ENCODE results near the gene PCDH18. TPM values are rescaled to one million over a fixed set of nuclear protein-coding genes. Genes with fewer than 3 reads are reported as not detected.
A peak's percentile ranks its signal among the peaks of the same experiment; 100 is the strongest.

The PCDH18 gene
- total RNA-seq, 1 donor from 2014 or later, result 4.9 TPM

GRCh38 chr4:137543198-137543597, 10.9 kb upstream of the PCDH18 start:
- Histone ChIP-seq H3K9ac (ENCODE audit: low read length) (no peak overlapping the region), H3K9me3 (ENCODE audit: insufficient read depth, low read depth, low read length) (no peaks in the 10 kb centered on the region), H3K4me1 (ENCODE audit: insufficient read depth, low read length) (peaks cover 9% of the 10 kb centered on the region), H3K4me3 (ENCODE audit: insufficient read depth, low read depth, low read length) (no peak overlapping the region), H3K27ac (ENCODE audit: low read depth, low read length) (no peak overlapping the region), H2AFZ (ENCODE audit: low read depth, low read length) (peak overlapping the region; percentile 49), H3K27me3 (ENCODE audit: insufficient read depth, low read length) (no peaks in the 10 kb centered on the region), H3K36me3 (ENCODE audit: insufficient read depth, low read length) (no peaks in the 10 kb centered on the region), H3K79me2 (ENCODE audit: insufficient read depth, low read length) (no peaks in the 10 kb centered on the region), H4K20me1 (ENCODE audit: insufficient read depth, low read length) (no peaks in the 10 kb centered on the region), H3K4me2 (ENCODE audit: low read length) (no peak overlapping the region)
- peaks cover 14% of the 10 kb centered on the region for H3K4me1 Mint-ChIP-seq (ENCODE audit: low read depth, unreplicated experiment)
- no peak for FAIRE-seq
- TF ChIP-seq CTCF (IDR thresholded peaks at IDR 0.05; ENCODE audit: insufficient read depth, low read depth, low read length), result no peak
- no peak for TF ChIP-seq EZH2 (IDR thresholded peaks at IDR 0.05; ENCODE audit: insufficient read depth, low read length)
- H3K9me3 Mint-ChIP-seq (ENCODE audit: unreplicated experiment), result no peaks in the 10 kb centered on the region
- H3K4me3 Mint-ChIP-seq (ENCODE audit: unreplicated experiment), result no peak overlapping the region
- H3K27me3 Mint-ChIP-seq (ENCODE audit: low read depth, unreplicated experiment), result no peaks in the 10 kb centered on the region
- no peaks in the 10 kb centered on the region for H3K36me3 Mint-ChIP-seq (ENCODE audit: low read depth, unreplicated experiment)
- H3K27ac Mint-ChIP-seq (ENCODE audit: unreplicated experiment), result no peak overlapping the region
- DNase-seq (ENCODE audit: low read depth), result no peak

GRCh38 chr4:137541876-137542646, 9.8 kb upstream of the PCDH18 start:
- no peaks in the 10 kb centered on the region for H3K27me3 Mint-ChIP-seq (ENCODE audit: low read depth, unreplicated experiment)
- DNase-seq (ENCODE audit: low read depth), result no peak
- Histone ChIP-seq H3K36me3 (ENCODE audit: insufficient read depth, low read length) (no peaks in the 10 kb centered on the region), H3K4me3 (ENCODE audit: insufficient read depth, low read depth, low read length) (peak overlapping the region; percentile 46), H2AFZ (ENCODE audit: low read depth, low read length) (peak overlapping the region; percentile 68), H3K9me3 (ENCODE audit: insufficient read depth, low read depth, low read length) (no peaks in the 10 kb centered on the region), H4K20me1 (ENCODE audit: insufficient read depth, low read length) (no peaks in the 10 kb centered on the region), H3K79me2 (ENCODE audit: insufficient read depth, low read length) (no peaks in the 10 kb centered on the region), H3K4me1 (ENCODE audit: insufficient read depth, low read length) (peaks cover 9% of the 10 kb centered on the region), H3K27ac (ENCODE audit: low read depth, low read length) (no peak overlapping the region), H3K9ac (ENCODE audit: low read length) (peak overlapping the region; percentile 47), H3K4me2 (ENCODE audit: low read length) (peak overlapping the region; percentile 81), H3K27me3 (ENCODE audit: insufficient read depth, low read length) (no peaks in the 10 kb centered on the region)
- FAIRE-seq, result no peak
- H3K27ac Mint-ChIP-seq (ENCODE audit: unreplicated experiment), result no peak overlapping the region
- TF ChIP-seq CTCF (IDR thresholded peaks at IDR 0.05; ENCODE audit: insufficient read depth, low read depth, low read length) (no peak), EZH2 (IDR thresholded peaks at IDR 0.05; ENCODE audit: insufficient read depth, low read length) (no peak)
- peaks cover 14% of the 10 kb centered on the region for H3K4me1 Mint-ChIP-seq (ENCODE audit: low read depth, unreplicated experiment)
- no peaks in the 10 kb centered on the region for H3K9me3 Mint-ChIP-seq (ENCODE audit: unreplicated experiment)
- H3K36me3 Mint-ChIP-seq (ENCODE audit: low read depth, unreplicated experiment), result no peaks in the 10 kb centered on the region
- no peak overlapping the region for H3K4me3 Mint-ChIP-seq (ENCODE audit: unreplicated experiment)

DNA sequence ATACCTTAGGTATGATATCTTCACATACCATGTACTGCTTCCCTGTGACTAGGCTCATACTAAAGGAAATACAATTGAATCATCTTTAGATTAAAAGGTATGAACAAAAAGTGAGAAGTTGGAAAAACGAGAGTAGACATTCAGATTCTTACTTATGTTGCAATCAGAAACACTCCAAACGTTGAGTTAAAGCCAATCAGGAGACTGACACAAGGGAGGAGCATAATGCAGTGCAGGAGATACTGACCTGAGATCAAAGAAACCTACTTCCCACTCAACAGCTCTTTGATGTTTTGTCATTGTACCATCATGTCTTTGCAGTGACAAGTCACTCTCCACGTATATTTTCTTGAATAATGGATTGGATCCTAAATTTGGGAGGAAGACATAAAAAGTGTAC, 8.9 kb upstream of the PCDH18 start:
- FAIRE-seq, result peak; percentile 82
- Histone ChIP-seq H2AFZ (ENCODE audit: low read depth, low read length) (peak overlapping the region; percentile 1), H3K4me1 (ENCODE audit: insufficient read depth, low read length) (peaks cover 9% of the 10 kb centered on the region), H3K4me3 (ENCODE audit: insufficient read depth, low read depth, low read length) (no peak overlapping the region), H3K27ac (ENCODE audit: low read depth, low read length) (no peak overlapping the region), H3K27me3 (ENCODE audit: insufficient read depth, low read length) (no peaks in the 10 kb centered on the region), H3K9me3 (ENCODE audit: insufficient read depth, low read depth, low read length) (no peaks in the 10 kb centered on the region), H3K79me2 (ENCODE audit: insufficient read depth, low read length) (no peaks in the 10 kb centered on the region), H4K20me1 (ENCODE audit: insufficient read depth, low read length) (no peaks in the 10 kb centered on the region), H3K36me3 (ENCODE audit: insufficient read depth, low read length) (no peaks in the 10 kb centered on the region), H3K4me2 (ENCODE audit: low read length) (peak overlapping the region; percentile 4), H3K9ac (ENCODE audit: low read length) (no peak overlapping the region)
- no peak overlapping the region for H3K4me3 Mint-ChIP-seq (ENCODE audit: unreplicated experiment)
- H3K27ac Mint-ChIP-seq (ENCODE audit: unreplicated experiment), result no peak overlapping the region
- no peaks in the 10 kb centered on the region for H3K36me3 Mint-ChIP-seq (ENCODE audit: low read depth, unreplicated experiment)
- H3K9me3 Mint-ChIP-seq (ENCODE audit: unreplicated experiment), result no peaks in the 10 kb centered on the region
- TF ChIP-seq EZH2 (IDR thresholded peaks at IDR 0.05; ENCODE audit: insufficient read depth, low read length) (no peak), CTCF (IDR thresholded peaks at IDR 0.05; ENCODE audit: insufficient read depth, low read depth, low read length) (no peak)
- no peak for DNase-seq (ENCODE audit: low read depth)
- peaks cover 14% of the 10 kb centered on the region for H3K4me1 Mint-ChIP-seq (ENCODE audit: low read depth, unreplicated experiment)
- H3K27me3 Mint-ChIP-seq (ENCODE audit: low read depth, unreplicated experiment), result no peaks in the 10 kb centered on the region

Data from astrocyte (in vitro differentiated cells and primary cell).